H54 (cell line): Measurements from ENCODE around the gene SNX5.

Experiments used
- DNase-seq: peaks from one replicate; pipeline ENCODE4 v3.0.0; 2011; ENCODE audit warnings: low spot score, mixed read lengths; ENCODE audit not compliant: insufficient read length
- FAIRE-seq: peaks from 3 replicates; lab custom pipeline; 2011; peaks lifted over from hg19 to GRCh38; lab: Jason Lieb, UNC
- POLR2A ChIP-seq: IDR thresholded peaks from 2 replicates; pipeline ENCODE4 v1.6.1; 2011; ENCODE audit warnings: low read depth, mild to moderate bottlenecking, low read length

Gene SNX5

GRCh38 chr20:17897566-17898307 lies 70.9 kb downstream of the SNX5 start:
- DNase-seq = no peak
- FAIRE-seq = no peak
- TF ChIP-seq POLR2A = no peak

- FAIRE-seq = no peak
- DNase-seq = no peak
- TF ChIP-seq POLR2A = no peak
Measured at GRCh38 chr20:17896771-17897369, 71.7 kb downstream of the SNX5 start.

GRCh38 chr20:17896193-17896723 lies 72.3 kb downstream of the SNX5 start:
- no peak for TF ChIP-seq POLR2A
- DNase-seq = no peak
- FAIRE-seq = no peak

- peak; percentile 46 for DNase-seq
- FAIRE-seq = no peak
- 0 out of 2 replicates have a peak, but pooled peaks have one; percentile 19 for TF ChIP-seq POLR2A
Measured at GRCh38 chr20:17895641-17896171, 72.9 kb downstream of the SNX5 start.

- TF ChIP-seq POLR2A = no peak
- FAIRE-seq (no peak), DNase-seq (no peak)
Measured at GRCh38 chr20:17893445-17893844, 75.1 kb downstream of the SNX5 start.

GRCh38 chr20:17892189-17892938 lies 76.2 kb downstream of the SNX5 start:
- FAIRE-seq (no peak), DNase-seq (no peak)
- TF ChIP-seq POLR2A = no peak
